Measurements from ENCODE around the gene ITGA11. TPM values are rescaled to one million over a fixed set of nuclear protein-coding genes. Genes with fewer than 3 reads are reported as not detected.

ITGA11 gene
- total RNA-seq, 4 donors from 2014 or later = 0.48 to 10.6 (median 2.6) TPM

GRCh38 chr15:68278595-68279405 lies 153.2 kb downstream of the ITGA11 start:
- peak; percentile 4 for ATAC-seq (ENCODE audit: low FRiP score)
- TF ChIP-seq CTCF (IDR thresholded peaks at IDR 0.05) = no peak
- no peak for DNase-seq (ENCODE audit: low spot score)

GRCh38 chr15:68278345-68278594 lies 153.7 kb downstream of the ITGA11 start:
- DNase-seq (ENCODE audit: low spot score) = no peak
- no peak for ATAC-seq (ENCODE audit: low FRiP score)
- TF ChIP-seq CTCF (IDR thresholded peaks at IDR 0.05) = no peak

GRCh38 chr15:68277603-68278344 lies 154.2 kb downstream of the ITGA11 start, which contains the start of gene FEM1B:
FEM1B (plus strand) TSS chr15:68277745; CDS start chr15:68278418, 673 bp downstream.
- DNase-seq (ENCODE audit: low spot score) (peak; percentile 64), ATAC-seq (ENCODE audit: low FRiP score) (peak; percentile 94)
- no peak for TF ChIP-seq CTCF (IDR thresholded peaks at IDR 0.05)

- DNase-seq (ENCODE audit: low spot score) (no peak), ATAC-seq (ENCODE audit: low FRiP score) (peak; percentile 24)
- no peak for TF ChIP-seq CTCF (IDR thresholded peaks at IDR 0.05)
Observed at GRCh38 chr15:68277131-68277602, 154.8 kb downstream of the ITGA11 start.

GRCh38 chr15:68276668-68277067 lies 155.3 kb downstream of the ITGA11 start:
- TF ChIP-seq CTCF (IDR thresholded peaks at IDR 0.05) = no peak
- no peak for ATAC-seq (ENCODE audit: low FRiP score)
- no peak for DNase-seq (ENCODE audit: low spot score)

- ATAC-seq (ENCODE audit: low FRiP score) (no peak), DNase-seq (ENCODE audit: low spot score) (no peak)
- TF ChIP-seq CTCF (IDR thresholded peaks at IDR 0.05) = no peak
Observed at GRCh38 chr15:68275165-68275746, 156.7 kb downstream of the ITGA11 start.

All from omental fat pad (tissue), 4 donors.